GM18870 (cell line): ENCODE results near the gene EMC9.

Experiments
- ATAC-seq: cut with Tn5 transposase; IDR thresholded peaks from one replicate; pipeline ENCODE4 v1.9.1; 2021; ENCODE audit warnings: moderate library complexity; ENCODE audit not compliant: unreplicated experiment

The EMC9 gene

DNA sequence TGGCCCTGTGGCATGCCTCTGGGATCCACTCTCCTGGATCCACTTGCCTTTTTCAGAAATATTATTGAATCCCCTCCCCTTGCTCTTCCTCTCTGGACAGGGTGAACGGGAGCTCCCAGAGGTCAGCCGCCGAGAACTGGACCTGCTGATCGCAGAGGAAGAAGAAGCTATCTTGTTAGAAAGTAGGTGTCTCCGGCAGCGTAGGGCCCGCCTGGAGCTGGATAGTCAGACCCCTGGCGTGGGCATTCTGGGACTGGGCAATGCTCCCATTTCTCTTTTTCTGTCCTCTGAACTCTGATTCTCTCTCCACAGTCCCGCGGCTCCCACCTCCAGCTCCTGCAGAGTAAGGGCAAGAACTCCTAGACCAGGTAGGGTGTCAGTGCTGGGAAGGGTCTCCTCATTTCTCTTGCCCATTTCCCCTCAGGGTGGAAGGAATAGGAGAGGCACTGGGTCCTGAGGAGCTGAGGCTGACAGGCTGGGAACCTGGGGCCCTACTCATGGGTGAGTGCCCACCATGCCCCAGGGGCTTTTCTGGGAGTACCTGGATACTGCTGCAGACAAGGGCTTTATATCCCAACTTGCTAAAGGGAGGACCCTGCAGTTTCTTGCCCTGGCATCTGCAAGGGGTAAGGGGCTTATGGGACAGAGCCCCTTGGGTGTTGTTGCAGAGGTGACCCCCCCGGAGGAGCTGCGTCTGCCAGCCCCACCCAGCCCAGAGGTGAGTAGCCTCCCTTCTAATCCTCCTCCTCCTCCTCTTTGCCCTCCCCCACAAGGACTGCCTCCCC, 35.8 kb upstream of the EMC9 start:
- ATAC-seq: no peak

DNA sequence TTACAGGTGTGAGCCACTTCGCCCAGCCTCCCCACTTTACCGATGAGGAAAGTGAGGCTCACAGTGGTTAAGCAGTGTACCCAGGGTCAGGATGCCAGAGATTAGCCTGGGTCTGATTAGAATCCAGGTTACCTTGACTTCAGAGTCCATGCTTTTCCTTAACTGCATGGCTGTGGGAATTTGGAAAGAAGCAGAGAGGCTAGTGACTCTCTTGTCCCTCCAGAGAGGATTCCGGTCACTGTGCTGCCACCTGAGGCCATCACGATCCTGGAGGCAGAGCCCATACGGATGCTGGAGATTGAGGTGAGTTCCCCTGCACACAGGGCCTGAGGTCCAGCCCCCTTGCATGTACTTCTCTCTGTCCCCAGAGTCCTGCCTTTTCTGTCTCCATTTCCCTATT, 35.2 kb upstream of the EMC9 start:
- no peak for ATAC-seq

DNA sequence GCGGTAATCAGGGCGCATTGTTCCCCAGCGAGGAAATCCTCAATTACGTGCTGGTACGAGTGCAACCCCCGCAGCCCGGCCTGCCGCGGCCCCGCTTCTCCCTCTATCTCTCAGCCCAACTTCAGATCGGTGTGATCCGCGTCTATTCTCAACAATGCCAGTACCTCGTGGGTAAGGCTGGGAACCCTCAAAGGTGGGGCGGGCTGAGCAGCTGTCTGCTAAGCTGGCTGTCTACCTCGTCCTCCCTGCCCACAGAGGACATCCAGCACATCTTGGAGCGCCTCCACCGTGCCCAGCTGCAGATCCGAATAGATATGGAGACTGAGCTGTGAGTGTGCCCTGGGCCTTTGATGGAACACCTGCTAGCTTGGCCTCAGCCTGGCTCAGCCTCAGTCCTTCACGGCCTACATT, 31.5 kb upstream of the EMC9 start:
- ATAC-seq: no peak

DNA sequence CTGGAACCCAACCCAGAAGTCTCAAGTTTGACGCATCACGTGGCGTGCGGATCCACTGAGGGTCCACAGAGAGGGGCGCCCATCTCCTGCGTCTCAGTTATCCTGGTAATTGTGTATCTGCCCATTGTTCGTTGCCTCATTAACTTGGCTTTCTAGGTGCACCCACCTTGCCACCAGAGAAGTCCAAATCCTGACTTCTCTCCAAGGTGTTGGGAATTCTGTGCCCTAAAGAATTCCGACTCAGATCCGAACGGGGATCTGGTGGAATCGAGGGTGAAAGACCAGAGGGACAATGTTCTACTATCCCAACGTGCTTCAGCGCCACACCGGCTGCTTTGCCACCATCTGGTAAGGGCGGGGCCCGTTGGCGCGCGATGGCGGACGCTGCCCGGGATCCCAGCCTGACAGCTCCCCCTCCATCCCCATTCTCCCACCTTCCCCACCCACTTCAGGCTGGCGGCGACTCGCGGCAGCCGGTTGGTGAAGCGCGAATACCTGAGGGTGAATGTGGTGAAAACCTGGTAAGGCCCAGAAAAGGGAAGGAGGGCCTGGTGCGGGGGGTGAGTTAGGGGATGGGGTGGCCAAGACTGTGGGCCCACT, 31.0 kb upstream of the EMC9 start:
- ATAC-seq: no peak

DNA sequence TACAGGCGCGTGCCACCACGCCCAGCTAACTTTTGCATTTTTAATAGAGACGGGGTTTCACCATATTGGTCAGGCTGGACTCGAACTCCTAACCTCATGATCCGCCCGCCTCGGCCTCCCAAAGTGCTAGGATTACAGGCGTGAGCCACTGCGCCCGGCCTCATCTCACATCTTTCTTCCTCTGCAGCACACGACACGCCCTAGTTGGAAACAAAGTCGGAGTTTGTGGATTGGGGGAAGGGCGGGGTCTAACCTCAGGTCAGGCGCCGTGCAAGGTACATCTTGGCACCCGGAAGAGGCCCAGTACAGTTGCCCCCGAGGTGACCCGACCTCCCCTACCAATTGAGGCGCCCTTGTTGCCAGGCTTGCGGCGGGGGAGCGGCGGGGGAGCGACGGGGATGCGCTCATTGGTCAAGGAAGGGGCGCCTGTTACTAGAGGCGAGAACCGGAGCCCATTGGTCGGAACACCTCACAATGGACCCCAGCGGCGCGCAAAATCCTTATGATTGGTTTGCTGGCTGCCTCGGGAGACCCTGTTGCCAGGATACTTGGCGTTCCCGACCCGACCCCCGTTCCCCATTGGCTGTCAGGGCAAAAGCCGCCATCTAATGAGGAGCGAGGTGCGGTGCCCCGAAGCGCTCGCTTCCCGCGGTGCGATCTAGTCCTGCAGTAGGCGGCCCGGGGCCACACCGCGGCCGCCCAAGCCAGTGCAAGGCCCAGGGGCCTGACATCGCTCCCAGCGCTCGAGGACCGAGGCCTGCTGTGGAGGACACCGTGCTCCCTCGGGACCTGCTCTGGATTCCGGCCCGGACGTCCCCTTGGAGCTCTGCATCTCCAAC, 30.2 kb upstream of the EMC9 start, which contains the start of gene REC8:
REC8 (plus strand) TSS at position 659 of the 839 bp plus-strand sequence. CDS start 473 bp downstream, outside the sequence.
- peak; percentile 59 for ATAC-seq

DNA sequence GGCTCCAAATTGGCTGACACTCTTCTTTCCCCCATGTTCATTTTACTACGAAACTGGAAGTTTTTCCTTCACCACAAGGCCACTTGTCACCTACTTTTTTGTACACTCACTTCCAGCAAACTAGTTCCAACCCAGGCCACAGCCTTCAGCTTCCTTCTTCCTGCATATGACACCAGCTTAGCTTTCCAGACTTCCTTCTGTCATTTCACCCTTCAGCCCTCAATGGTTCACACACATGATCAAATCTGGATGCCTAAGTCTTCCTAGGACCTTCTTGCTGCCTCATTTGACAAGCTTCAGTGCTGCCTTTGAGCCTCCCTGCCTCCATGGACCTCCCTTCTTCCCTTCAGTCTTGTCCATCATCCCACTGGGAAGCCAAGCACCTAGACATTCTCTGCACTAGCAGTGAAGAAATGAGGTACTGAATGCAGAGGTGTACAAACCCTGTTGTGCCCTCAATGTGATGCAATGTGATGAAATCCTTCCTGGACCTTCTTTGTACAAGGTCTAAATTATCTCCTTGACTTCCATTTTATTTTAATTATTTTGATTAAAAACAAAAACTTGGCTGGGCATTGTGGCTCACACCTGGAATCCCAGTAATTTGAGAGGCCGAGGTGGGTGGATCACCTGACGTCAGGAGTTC, 26.2 kb upstream of the EMC9 start:
- ATAC-seq: no peak

DNA sequence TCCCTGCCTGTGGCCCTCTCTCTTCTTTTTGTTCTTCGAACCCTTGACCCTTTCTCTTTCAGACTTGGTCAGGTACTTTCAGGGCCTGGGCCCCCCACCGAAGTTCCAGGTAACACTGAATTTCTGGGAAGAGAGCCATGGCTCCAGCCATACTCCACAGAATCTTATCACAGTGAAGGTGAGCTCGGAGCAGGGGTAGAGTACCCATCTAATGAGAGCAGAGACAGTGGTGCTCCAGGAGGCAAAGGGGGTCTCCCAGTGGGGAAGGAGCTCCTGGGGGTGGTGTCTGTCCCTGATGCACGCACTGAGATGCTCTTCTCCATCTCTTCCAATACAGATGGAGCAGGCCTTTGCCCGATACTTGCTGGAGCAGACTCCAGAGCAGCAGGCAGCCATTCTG, 24.4 kb upstream of the EMC9 start:
- ATAC-seq: no peak

DNA sequence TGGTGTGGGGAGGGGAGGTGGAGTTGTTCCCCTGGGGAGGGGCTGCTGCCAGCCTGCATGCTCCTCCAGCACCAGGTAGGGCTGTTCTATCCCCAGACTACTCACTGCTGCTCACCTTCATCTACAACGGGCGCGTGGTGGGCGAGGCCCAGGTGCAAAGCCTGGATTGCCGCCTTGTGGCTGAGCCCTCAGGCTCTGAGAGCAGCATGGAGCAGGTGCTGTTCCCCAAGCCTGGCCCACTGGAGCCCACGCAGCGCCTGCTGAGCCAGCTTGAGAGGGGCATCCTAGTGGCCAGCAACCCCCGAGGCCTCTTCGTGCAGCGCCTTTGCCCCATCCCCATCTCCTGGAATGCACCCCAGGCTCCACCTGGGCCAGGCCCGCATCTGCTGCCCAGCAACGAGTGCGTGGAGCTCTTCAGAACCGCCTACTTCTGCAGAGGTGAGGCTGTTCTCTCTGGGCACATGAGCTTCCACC, 23.2 kb upstream of the EMC9 start:
- no peak for ATAC-seq

DNA sequence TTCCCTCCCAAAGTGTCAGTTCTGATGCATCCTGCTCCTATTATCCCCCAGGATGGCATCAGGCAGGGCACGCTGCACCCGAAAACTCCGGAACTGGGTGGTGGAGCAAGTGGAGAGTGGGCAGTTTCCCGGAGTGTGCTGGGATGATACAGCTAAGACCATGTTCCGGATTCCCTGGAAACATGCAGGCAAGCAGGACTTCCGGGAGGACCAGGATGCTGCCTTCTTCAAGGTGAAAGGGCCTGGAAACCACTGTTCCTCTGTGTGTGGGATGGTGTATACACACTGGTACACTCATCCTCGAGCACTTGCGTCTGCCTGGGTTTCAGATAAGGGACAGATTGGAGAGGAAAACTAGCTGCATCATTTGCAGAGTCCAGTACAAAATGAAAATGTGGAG, 20.7 kb upstream of the EMC9 start:
- no peak for ATAC-seq

DNA sequence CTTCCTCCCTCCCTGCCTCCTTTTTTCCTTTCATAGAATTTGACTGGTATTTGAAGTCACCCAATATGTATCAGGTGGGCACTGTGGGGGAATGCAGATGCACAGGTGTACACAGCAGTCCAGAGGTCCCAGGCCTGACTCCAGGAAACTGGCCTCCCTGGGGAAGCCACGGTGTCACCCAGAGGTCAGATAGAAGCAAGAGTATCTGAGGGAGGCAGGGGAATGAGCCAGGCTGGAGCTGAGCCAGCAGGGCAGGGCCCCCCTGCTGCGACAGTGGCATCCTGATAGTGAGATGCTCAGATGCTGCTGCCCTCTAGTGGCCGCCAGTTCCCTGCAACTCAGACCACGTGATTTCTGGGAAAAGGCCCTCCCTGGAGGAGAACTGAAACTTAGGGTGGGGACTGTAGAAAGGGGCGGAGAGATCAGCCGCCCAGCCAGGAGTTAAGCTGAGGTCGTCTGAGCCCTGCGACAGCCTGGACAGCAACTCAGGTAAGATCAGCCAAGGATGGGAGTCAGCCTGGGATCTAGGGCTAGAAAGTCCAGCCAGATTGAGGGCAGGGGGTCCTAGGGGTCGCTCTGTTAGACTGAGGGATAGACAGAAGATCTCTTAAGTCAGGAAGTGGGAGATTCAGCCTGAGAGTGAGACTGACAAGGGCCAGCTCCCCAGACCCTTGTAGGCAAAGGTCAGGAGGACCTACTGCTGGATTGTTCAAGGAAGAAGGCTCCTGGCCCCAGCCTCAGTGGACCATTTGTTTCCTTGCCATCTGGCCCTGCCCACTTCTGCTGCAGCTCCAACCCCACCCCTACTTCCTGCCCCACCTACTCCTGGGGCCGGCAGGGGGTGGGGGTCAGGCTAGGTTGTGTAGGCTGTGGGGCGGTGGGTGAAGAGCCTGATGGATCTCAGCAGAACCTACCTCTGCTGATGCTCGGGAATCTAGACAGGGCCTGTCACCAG, 19.7 kb upstream of the EMC9 start, which contains the start of gene IRF9:
IRF9 (plus strand) TSS at position 416 of the 955 bp plus-strand sequence. CDS start 880 bp downstream, outside the sequence.
- ATAC-seq: peak; percentile 71

DNA sequence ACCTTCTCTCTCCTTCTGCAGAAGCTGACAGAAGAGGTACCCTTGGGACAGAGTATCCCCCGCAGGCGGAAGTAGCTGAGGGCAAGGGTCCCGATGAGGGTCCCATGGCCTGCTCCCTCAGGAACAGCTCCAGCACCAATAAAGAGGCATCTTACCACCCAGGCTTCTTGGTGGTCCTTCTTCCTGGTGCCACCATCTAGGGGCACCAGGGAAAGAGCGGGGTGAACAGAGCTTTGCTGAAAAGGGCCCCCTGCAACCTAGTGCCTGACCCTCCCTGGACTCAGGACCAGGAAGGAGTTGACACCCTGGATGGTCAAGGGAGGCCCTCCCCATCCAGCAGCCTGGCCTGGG, 19.1 kb upstream of the EMC9 start:
- no peak for ATAC-seq

DNA sequence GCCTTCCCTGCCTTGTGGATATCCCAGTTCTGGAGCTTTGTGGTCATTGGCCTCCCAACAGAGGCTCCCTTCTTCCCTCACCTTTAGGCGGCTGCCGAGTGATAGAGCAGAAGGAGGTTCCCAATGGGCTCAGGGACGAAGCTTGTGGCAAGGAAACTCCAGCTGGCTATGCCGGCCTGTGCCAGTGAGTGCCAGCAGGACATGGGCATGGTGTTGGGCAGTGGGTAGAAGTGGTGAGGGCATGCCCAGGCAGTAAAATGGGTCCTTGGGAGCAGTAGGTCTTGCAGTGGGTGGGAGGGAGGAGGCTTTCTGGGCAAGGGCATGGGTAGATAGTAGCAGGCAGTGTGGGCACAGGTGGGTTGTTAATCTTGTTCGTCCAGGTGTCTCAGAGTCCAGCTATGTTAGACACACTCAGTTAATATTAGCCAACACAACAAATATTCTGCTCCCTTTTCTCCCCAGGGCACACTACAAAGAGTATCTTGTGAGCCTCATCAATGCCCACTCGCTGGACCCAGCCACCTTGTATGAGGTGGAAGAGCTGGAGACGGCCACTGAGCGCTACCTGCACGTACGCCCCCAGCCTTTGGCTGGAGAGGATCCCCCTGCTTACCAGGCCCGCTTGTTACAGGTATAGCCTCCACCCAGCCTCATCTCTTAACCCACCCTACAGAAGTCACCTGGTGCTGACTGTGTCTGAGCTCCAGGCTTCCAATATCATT, 18.5 kb upstream of the EMC9 start:
- no peak for ATAC-seq

DNA sequence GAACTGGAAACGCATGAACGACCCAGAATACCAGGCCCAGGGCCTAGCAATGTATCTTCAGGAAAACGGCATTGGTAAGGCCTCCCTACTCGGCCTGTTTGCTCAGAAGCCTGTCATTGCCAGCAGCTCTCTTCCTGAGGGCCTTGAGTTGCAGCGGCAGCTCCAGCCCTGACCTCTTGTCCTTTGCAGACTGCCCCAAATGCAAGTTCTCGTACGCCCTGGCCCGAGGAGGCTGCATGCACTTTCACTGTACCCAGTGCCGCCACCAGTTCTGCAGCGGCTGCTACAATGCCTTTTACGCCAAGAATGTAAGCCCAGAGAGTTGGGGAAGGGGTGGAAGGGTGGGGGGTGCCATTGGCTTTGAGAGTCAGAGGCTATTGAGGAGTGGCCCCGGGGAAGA, 15.9 kb upstream of the EMC9 start:
- ATAC-seq: no peak

DNA sequence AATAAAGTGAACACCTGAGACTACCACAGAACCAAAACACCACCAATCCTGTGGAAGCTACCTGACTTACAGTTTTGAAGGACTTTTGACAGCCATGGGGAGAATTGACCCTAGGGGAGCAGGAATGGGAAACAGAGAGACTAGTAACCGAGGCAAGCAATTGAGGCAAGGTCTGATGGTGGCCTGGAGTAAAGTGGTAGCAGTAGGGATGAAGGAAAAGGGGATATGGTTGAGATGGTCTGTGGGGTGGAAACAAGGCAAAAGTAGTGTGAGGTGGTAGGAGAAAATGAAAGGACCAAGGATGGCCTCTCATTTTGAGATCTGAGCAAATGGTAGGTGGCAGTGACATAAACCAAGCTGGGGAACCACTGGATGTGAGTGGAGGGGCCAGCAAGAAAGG, 15.4 kb upstream of the EMC9 start:
- no peak for ATAC-seq

DNA sequence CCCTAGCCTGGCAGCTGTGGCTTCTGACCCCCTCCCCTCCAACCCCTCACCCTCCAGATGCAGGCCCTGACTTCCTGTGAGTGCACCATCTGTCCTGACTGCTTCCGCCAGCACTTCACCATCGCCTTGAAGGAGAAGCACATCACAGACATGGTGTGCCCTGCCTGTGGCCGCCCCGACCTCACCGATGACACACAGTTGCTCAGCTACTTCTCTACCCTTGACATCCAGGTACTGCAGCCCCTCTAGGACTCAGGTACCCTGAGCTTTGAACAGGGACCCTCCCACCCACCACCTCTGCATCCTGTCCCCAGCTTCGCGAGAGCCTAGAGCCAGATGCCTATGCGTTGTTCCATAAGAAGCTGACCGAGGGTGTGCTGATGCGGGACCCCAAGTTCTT, 13.7 kb upstream of the EMC9 start:
- no peak for ATAC-seq

DNA sequence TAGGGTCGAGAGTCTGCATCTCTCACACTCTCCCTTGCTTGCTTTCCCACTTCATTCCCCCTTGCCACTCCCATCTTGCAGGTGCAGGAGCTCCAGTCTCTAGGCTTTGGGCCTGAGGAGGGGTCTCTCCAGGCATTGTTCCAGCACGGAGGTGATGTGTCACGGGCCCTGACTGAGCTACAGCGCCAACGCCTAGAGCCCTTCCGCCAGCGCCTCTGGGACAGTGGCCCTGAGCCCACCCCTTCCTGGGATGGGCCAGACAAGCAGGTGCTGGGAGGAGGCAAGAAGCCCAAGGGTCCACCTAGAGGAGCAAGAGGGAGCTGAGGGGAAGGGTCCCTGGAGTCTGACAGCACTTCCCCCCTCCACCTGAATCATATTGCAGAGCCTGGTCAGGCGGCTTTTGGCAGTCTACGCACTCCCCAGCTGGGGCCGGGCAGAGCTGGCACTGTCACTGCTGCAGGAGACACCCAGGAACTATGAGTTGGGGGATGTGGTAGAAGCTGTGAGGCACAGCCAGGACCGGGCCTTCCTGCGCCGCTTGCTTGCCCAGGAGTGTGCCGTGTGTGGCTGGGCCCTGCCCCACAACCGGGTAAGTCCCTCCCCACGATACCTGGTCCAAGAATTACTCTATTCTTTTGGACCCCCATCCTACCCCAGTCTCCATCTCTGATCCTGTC, 10.2 kb upstream of the EMC9 start:
- ATAC-seq: no peak

DNA sequence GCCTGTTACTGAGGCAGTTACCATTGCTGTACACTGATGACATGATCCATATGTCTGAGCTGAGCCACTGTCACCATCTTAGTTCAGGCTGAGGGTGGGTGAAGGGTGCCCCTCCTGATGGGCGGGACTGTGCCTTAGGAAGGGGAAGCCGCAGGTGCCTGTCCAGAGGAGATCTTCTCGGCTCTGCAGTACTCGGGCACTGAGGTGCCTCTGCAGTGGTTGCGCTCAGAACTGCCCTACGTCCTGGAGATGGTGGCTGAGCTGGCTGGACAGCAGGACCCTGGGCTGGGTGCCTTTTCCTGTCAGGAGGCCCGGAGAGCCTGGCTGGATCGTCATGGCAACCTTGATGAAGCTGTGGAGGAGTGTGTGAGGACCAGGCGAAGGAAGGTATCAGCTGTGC, 9.6 kb upstream of the EMC9 start:
- no peak for ATAC-seq

DNA sequence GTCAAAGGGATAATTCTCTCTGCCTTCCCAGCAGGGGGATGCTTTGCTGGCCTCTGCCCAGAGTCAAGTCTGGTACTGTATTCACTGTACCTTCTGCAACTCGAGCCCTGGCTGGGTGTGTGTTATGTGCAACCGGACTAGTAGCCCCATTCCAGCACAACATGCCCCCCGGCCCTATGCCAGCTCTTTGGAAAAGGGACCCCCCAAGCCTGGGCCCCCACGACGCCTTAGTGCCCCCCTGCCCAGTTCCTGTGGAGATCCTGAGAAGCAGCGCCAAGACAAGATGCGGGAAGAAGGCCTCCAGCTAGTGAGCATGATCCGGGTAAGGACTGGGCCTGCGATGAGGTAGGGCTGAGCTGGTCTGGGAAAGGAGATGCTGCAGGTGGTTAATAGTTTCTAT, 9.2 kb upstream of the EMC9 start:
- no peak for ATAC-seq

DNA sequence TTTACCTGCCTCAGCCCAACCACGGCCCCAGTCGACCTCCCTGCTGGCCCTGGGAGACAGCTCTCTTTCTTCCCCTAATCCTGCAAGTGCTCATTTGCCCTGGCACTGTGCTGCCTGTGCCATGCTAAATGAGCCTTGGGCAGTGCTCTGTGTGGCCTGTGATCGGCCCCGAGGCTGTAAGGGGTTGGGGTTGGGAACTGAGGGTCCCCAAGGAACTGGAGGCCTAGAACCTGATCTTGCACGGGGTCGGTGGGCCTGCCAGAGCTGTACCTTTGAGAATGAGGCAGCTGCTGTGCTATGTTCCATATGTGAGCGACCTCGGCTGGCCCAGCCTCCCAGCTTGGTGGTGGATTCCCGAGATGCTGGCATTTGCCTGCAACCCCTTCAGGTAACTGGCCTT, 8.7 kb upstream of the EMC9 start:
- ATAC-seq: no peak
